WERI-Rb-1 (cell line): ENCODE results near the gene ATP2A3.

Experiments used
- DNase-seq: peaks from one replicate; pipeline ENCODE4 v3.0.0-alpha.2; 2020
- H3K27ac ChIP-seq: fragments of 250-450 bp; sonication (Bioruptor Pico); 2 replicates; pipeline ENCODE4 v1.5.1; 2020; ENCODE audit warnings: mild to moderate bottlenecking, moderate library complexity
- H3K27me3 ChIP-seq: fragments of 250-450 bp; sonication (Bioruptor Pico); 2 replicates; pipeline ENCODE4 v1.5.1; 2021; ENCODE audit warnings: mild to moderate bottlenecking, low read depth, moderate library complexity; ENCODE audit not compliant: insufficient read depth, severe bottlenecking
- H3K36me3 ChIP-seq: fragments of 250-450 bp; sonication (Bioruptor Pico); 2 replicates; pipeline ENCODE4 v1.5.1; 2020; ENCODE audit warnings: mild to moderate bottlenecking, moderate library complexity
- H3K4me3 ChIP-seq: 2 replicates; pipeline ENCODE4 v1.5.1; 2011; ENCODE audit warnings: low read depth, mild to moderate bottlenecking, control low read depth, low read length
- H3K9me3 ChIP-seq: fragments of 250-450 bp; sonication (Bioruptor Pico); 2 replicates; pipeline ENCODE4 v1.5.1; 2021; ENCODE audit warnings: mild to moderate bottlenecking, moderate library complexity; ENCODE audit not compliant: severe bottlenecking
- CTCF ChIP-seq: IDR thresholded peaks from 2 replicates; pipeline ENCODE4 v1.5.1; 2011; ENCODE audit warnings: low read depth, mild to moderate bottlenecking, control low read depth, inconsistent platforms, low read length

ATP2A3 gene

GRCh38 chr17:3905017-3905520, 59.2 kb downstream of the ATP2A3 start:
- H3K27ac ChIP-seq = 0 out of 2 replicates have a peak overlapping the region, but pooled peaks have one; percentile 17
- H3K9me3 ChIP-seq = no peaks in the 10 kb centered on the region
- peak; percentile 72 for DNase-seq
- H3K27me3 ChIP-seq = no peaks in the 10 kb centered on the region
- no peak for TF ChIP-seq CTCF
- no peak overlapping the region for H3K4me3 ChIP-seq
- H3K36me3 ChIP-seq = no peaks in the 10 kb centered on the region

GRCh38 chr17:3904501-3904900, 59.7 kb downstream of the ATP2A3 start:
- Histone ChIP-seq H3K27ac (no peak overlapping the region), H3K4me3 (no peak overlapping the region)
- no peak for TF ChIP-seq CTCF

GRCh38 chr17:3903881-3904290, 60.4 kb downstream of the ATP2A3 start:
- Histone ChIP-seq H3K27ac (no peak overlapping the region), H3K27me3 (no peaks in the 10 kb centered on the region), H3K36me3 (no peaks in the 10 kb centered on the region), H3K9me3 (no peaks in the 10 kb centered on the region), H3K4me3 (no peak overlapping the region)
- no peak for DNase-seq
- TF ChIP-seq CTCF = no peak

More at GRCh38 chr17:3904501-3904900, 59.7 kb downstream of the ATP2A3 start:
- Histone ChIP-seq H3K9me3 (no peaks in the 10 kb centered on the region), H3K27me3 (no peaks in the 10 kb centered on the region), H3K36me3 (no peaks in the 10 kb centered on the region)
- DNase-seq = no peak

GRCh38 chr17:3903051-3903825, 61.0 kb downstream of the ATP2A3 start:
- TF ChIP-seq CTCF = no peak
- DNase-seq = no peak
- Histone ChIP-seq H3K27ac (no peak overlapping the region), H3K4me3 (no peak overlapping the region), H3K9me3 (no peaks in the 10 kb centered on the region), H3K27me3 (no peaks in the 10 kb centered on the region), H3K36me3 (no peaks in the 10 kb centered on the region)

- H3K9me3 ChIP-seq = no peaks in the 10 kb centered on the region
- TF ChIP-seq CTCF = no peak
- no peak overlapping the region for H3K27ac ChIP-seq
- H3K27me3 ChIP-seq = no peaks in the 10 kb centered on the region
- H3K36me3 ChIP-seq = no peaks in the 10 kb centered on the region
- DNase-seq = no peak
- H3K4me3 ChIP-seq = no peak overlapping the region
These were observed 63.6 kb downstream of the ATP2A3 start for GRCh38 chr17:3900646-3901045.
